ENCODE data around the gene SLC25A23.

GRCh38 chr19:6448045-6448444, 11.5 kb downstream of the SLC25A23 start:
- TF ChIP-seq ZNF331 (CRISPR knock-in tag; IDR thresholded peaks at IDR 0.05; ENCODE audit: low read depth) = no peak
- no peak for TF ChIP-seq CTCF (conservative IDR thresholded peaks at IDR 0.05; ENCODE audit: low read depth in 2 of 2)
- no peak for TF ChIP-seq EZH2 (IDR thresholded peaks at IDR 0.05; ENCODE audit: low read depth, unreplicated experiment)
- no peak for TF ChIP-seq STAT1 (IDR thresholded peaks at IDR 0.05; ENCODE audit: unreplicated experiment)
- TF ChIP-seq REST (IDR thresholded peaks at IDR 0.05; ENCODE audit: unreplicated experiment) = no peak
- TF ChIP-seq POLR2AphosphoS5 (IDR thresholded peaks at IDR 0.05; ENCODE audit: low read depth) = no peak
- TF ChIP-seq ETS1 (IDR thresholded peaks at IDR 0.05) = no peak
- no peak for TF ChIP-seq JUNB (IDR thresholded peaks at IDR 0.05; ENCODE audit: unreplicated experiment)
- no peak for TF ChIP-seq CREB1 (CRISPR knock-in tag; IDR thresholded peaks at IDR 0.05; ENCODE audit: low read depth)
- TF ChIP-seq NANOG (IDR thresholded peaks at IDR 0.05; ENCODE audit: borderline replicate concordance) = no peak
- no peak for TF ChIP-seq EZH2phosphoT487 (IDR thresholded peaks at IDR 0.05; ENCODE audit: unreplicated experiment)
- no peak for TF ChIP-seq ZNF114 (CRISPR knock-in tag; IDR thresholded peaks at IDR 0.05)
